NCI-H1930 (cell line): ENCODE data around the gene SRPK3.
A peak's percentile ranks its signal among the peaks of the same experiment; 100 is the strongest.
"Not testable (repeated sequence)": the region's sequence is repeated elsewhere in the genome, so short reads cannot be mapped to it uniquely, and the experiment has no call there.

Experiments used
- DNase-seq, 2 experiments: peaks; one replicate each; lab custom pipeline; 2025; lab: John Stamatoyannopoulos, UW

The SRPK3 gene, protein sequence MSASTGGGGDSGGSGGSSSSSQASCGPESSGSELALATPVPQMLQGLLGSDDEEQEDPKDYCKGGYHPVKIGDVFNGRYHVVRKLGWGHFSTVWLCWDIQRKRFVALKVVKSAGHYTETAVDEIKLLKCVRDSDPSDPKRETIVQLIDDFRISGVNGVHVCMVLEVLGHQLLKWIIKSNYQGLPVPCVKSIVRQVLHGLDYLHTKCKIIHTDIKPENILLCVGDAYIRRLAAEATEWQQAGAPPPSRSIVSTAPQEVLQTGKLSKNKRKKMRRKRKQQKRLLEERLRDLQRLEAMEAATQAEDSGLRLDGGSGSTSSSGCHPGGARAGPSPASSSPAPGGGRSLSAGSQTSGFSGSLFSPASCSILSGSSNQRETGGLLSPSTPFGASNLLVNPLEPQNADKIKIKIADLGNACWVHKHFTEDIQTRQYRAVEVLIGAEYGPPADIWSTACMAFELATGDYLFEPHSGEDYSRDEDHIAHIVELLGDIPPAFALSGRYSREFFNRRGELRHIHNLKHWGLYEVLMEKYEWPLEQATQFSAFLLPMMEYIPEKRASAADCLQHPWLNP

GRCh38 chrX:153780678-153781427 lies at the start of gene SRPK3:
Gene SRPK3, plus strand, starts transcription at chrX:153781041. Its CDS starts 46 bp downstream, at chrX:153781087.
- DNase-seq = no peak

- no peak for DNase-seq
Measured at GRCh38 chrX:153731117-153731844, 49.6 kb upstream of the SRPK3 start.

DNA sequence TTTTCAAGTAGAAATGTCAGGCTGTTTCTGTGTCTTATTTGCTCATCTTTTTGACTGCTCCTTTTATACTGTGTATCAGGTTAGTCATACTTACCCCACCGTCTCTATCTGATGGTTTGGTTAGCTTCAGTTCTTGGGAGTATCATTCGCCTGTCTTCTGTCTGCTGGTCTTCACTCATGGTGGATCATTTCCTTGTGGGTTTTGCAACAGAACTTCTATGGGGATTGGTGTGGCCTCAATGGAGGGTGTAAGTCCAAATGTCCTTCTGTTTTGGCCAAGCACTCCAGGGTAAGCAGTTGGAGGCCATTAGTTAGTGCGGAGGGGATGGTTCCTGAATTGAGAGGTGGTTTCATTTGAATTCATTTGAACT lies 49.0 kb upstream of the SRPK3 start:
- no peak for DNase-seq

- DNase-seq = no peak
Measured at GRCh38 chrX:153732401-153732800, 48.4 kb upstream of the SRPK3 start.

GRCh38 chrX:153733651-153734240 lies 47.1 kb upstream of the SRPK3 start:
- DNase-seq = no peak

- DNase-seq = no peak
Measured at GRCh38 chrX:153734871-153735270, 46.0 kb upstream of the SRPK3 start.

GRCh38 chrX:153735274-153735673 lies 45.6 kb upstream of the SRPK3 start:
- no peak for DNase-seq

- no peak for DNase-seq
Measured at GRCh38 chrX:153736071-153736820, 44.6 kb upstream of the SRPK3 start.

GRCh38 chrX:153736871-153737441 lies 43.9 kb upstream of the SRPK3 start:
- no peak for DNase-seq

DNA sequence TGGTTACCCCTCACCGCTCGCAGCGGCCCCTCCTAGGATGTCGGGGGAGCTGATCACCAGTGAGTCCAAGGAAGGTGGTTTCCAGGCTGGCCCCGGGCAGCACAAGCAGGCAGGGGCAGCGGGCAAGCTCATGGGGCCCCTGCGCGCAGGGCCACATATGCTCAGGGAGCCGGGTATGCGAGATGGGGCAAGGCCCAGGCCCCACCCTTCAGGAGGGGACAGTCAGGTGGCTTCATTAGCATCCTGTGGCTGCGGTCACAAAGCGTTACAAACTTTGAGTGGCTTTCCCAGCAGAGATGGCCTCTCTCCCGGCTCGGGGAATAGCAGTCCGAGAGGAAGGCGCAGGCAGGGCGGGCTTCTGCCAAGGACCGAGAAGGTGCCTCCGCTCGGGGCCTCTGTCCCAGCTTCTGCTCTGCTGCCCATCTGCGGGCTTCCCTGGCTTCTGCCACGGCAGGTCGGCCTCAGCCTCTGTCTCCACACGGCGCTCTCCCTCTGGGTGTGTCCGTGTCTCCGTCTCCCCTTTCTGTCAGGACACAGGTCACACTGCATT lies 42.7 kb upstream of the SRPK3 start:
- DNase-seq = no peak

- DNase-seq = no peak
Measured at GRCh38 chrX:153739754-153740486, 40.9 kb upstream of the SRPK3 start.

DNA sequence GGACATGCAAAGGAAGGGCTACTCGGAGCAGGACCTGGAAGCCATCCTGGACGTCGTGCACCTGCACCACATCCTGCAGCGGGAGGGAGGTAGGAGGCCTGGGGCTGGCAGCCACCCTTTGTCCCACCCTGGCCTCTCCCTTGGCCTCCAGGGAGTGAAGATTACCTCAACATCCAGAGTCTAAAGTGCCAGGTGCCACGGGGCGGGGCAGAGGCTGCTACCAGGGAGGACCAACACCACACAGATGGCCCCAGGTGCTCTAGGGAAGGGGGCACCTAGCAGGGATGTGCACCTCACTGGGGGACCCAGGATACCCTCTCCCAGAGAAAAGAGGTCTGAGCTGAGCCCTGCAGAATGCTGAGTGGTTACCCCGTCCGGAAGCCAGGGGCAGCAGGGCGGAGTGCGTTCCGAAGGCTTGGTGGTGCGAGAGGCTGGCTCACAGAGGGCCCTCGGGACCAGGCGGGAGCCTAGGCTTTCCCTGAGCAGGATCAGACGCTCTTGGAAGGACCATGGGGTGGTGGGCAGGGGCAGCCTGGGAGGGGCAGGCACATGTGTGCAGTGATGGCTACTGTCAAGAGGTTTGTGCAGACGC lies 40.1 kb upstream of the SRPK3 start:
- DNase-seq = no peak

DNA sequence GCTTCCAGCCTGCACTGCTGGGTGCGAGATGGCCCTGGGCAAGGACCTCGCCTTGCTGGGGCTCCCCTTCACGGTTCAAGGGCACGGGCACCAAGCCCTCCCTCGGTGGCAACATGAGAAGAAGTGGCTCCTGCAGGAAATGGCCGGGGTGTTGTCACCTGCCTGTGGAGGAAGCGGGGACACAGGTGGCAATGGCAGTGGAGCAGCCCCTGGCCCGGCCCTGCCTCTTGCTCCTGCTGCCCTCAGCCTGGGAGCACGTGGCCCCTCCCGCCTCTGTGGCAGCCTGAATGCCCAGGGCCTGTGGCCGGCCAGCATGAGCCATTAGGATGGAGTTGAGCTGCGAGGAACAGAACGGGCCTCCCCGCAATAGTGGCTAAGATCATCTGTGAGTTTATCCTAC lies 39.4 kb upstream of the SRPK3 start:
- DNase-seq = no peak

GRCh38 chrX:153742111-153742510 lies 38.7 kb upstream of the SRPK3 start:
- not testable (repeated sequence) for DNase-seq

GRCh38 chrX:153742796-153743467 lies 37.9 kb upstream of the SRPK3 start:
- not testable (repeated sequence) for DNase-seq

DNA sequence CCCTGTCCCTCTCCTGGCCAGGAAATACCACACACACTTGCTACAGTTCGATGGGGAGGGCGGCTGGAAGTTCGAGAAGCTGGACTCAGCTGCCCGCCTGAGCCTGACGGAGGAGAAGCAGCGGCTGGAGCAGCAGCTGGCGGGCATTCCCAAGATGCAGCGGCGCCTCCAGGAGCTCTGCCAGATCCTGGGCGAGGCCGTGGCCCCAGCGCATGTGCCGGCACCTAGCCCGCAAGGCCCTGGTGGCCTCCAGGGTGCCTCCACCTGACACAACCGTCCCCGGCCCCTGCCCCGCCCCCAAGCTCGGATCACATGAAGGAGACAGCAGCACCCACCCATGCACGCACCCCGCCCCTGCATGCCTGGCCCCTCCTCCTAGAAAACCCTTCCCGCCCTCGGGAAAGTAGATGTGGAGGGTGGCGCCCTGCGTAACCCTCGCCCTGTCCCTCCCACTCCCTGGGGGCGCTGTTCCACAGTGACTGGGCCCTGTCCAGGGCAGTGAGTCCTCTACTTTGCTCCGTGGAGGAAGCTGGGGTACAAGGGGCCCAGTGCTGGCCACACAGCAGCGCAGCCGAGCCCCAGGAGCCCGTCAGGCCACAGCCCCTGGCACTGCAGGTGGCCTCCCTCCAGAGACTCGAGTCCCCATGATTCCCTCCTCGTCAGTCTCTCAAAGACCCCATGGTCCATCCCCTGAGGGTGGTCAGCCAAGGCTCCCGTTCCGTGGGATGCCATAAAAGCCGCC lies 37.2 kb upstream of the SRPK3 start:
- peak; percentile 70 to 71 for DNase-seq

GRCh38 chrX:153744210-153745066 lies 36.4 kb upstream of the SRPK3 start:
- DNase-seq = peak; percentile 23 to 33
